H9 (cell line): ENCODE results near the gene GCNT2. TPM values are rescaled to one million over a fixed set of nuclear protein-coding genes. Genes with fewer than 3 reads are reported as not detected.
A peak's percentile ranks its signal among the peaks of the same experiment; 100 is the strongest.

Source experiments
- DNase-seq: peaks from one replicate; pipeline ENCODE4 v3.0.0-alpha.2; 2017
- H2AFZ ChIP-seq: one replicate; pipeline ENCODE4 v1.6.1; 2013; ENCODE audit warnings: mild to moderate bottlenecking, low read length, control low read depth, moderate library complexity
- H2AK5ac ChIP-seq: 2 replicates; pipeline ENCODE4 v1.6.1; 2013; ENCODE audit warnings: low read length, control low read depth, mixed read lengths; ENCODE audit not compliant: insufficient read length
- H2BK120ac ChIP-seq: one replicate; pipeline ENCODE4 v1.6.1; 2013; ENCODE audit warnings: low read depth, mild to moderate bottlenecking, low read length, control low read depth, inconsistent platforms; ENCODE audit not compliant: poor library complexity, severe bottlenecking
- H2BK12ac ChIP-seq: 2 replicates; pipeline ENCODE4 v1.6.1; 2013; ENCODE audit warnings: low read length, control low read depth, mixed read lengths, low read depth; ENCODE audit not compliant: insufficient read length
- H2BK15ac ChIP-seq: 2 replicates; pipeline ENCODE4 v1.6.1; 2013; ENCODE audit warnings: low read depth, low read length, control low read depth
- H2BK20ac ChIP-seq: one replicate; pipeline ENCODE4 v1.6.1; 2013; ENCODE audit warnings: low read depth, mild to moderate bottlenecking, low read length, control low read depth, inconsistent platforms; ENCODE audit not compliant: poor library complexity, severe bottlenecking
- H2BK5ac ChIP-seq: 2 replicates; pipeline ENCODE4 v1.6.1; 2013; ENCODE audit warnings: low read length, control low read depth, mixed read lengths; ENCODE audit not compliant: insufficient read length
- H3K14ac ChIP-seq: 2 replicates; pipeline ENCODE4 v1.6.1; 2013; ENCODE audit warnings: low read length, control low read depth; ENCODE audit not compliant: insufficient read depth
- H3K18ac ChIP-seq: 2 replicates; pipeline ENCODE4 v1.6.1; 2013; ENCODE audit warnings: low read depth, mild to moderate bottlenecking, mixed read lengths, low read length, control low read depth; ENCODE audit not compliant: insufficient read length
- H3K23ac ChIP-seq: 2 replicates; pipeline ENCODE4 v1.6.1; 2013; ENCODE audit warnings: low read length, control low read depth, mixed read lengths, low read depth; ENCODE audit not compliant: insufficient read length
- H3K23me2 ChIP-seq: 2 replicates; pipeline ENCODE4 v1.6.1; 2013; ENCODE audit warnings: low read depth, mild to moderate bottlenecking, mixed read lengths, low read length, control low read depth; ENCODE audit not compliant: insufficient read length, poor library complexity, severe bottlenecking
- H3K27ac ChIP-seq: 2 replicates; pipeline ENCODE4 v1.5.1; 2013; ENCODE audit warnings: low read length, control low read depth, mixed read lengths, low read depth; ENCODE audit not compliant: insufficient read length
- H3K27me3 ChIP-seq: 2 replicates; pipeline ENCODE4 v1.6.1; 2013; ENCODE audit warnings: low read length, control low read depth, inconsistent platforms; ENCODE audit not compliant: insufficient read depth
- H3K4ac ChIP-seq: 2 replicates; pipeline ENCODE4 v1.6.1; 2013; ENCODE audit warnings: low read depth, mild to moderate bottlenecking, control low read depth, inconsistent platforms, low read length, moderate library complexity
- H3K4me1 ChIP-seq: 2 replicates; pipeline ENCODE4 v1.6.1; 2013; ENCODE audit warnings: low read length, control low read depth, inconsistent platforms; ENCODE audit not compliant: insufficient read depth
- H3K4me2 ChIP-seq: 2 replicates; pipeline ENCODE4 v1.6.1; 2013; ENCODE audit warnings: low read length, control low read depth, mixed read lengths; ENCODE audit not compliant: insufficient read length, insufficient read depth
- H3K56ac ChIP-seq: 2 replicates; pipeline ENCODE4 v1.6.1; 2013; ENCODE audit warnings: low read depth, mild to moderate bottlenecking, mixed read lengths, low read length, control low read depth; ENCODE audit not compliant: insufficient read length
- H3K79me1 ChIP-seq: 2 replicates; pipeline ENCODE4 v1.6.1; 2013; ENCODE audit warnings: low read depth, mild to moderate bottlenecking, moderate library complexity, low read length, control low read depth, inconsistent platforms; ENCODE audit not compliant: insufficient read depth, poor library complexity, severe bottlenecking
- H3K79me2 ChIP-seq: 2 replicates; pipeline ENCODE4 v1.6.1; 2013; ENCODE audit warnings: low read length, control low read depth, inconsistent platforms; ENCODE audit not compliant: insufficient read depth
- H3K9ac ChIP-seq: 2 replicates; pipeline ENCODE4 v1.6.1; 2013; ENCODE audit warnings: low read length, control low read depth, mixed read lengths; ENCODE audit not compliant: insufficient read length; ENCODE audit errors: extremely low read depth
- H3K9me3 ChIP-seq: one replicate; pipeline ENCODE4 v1.6.1; 2013; ENCODE audit warnings: low read depth, low read length, inconsistent platforms; ENCODE audit not compliant: control insufficient read depth
- H3T11ph ChIP-seq: one replicate; pipeline ENCODE4 v1.6.1; 2013; ENCODE audit warnings: mild to moderate bottlenecking, low read length, control low read depth, inconsistent platforms
- H4K20me1 ChIP-seq: one replicate; pipeline ENCODE4 v1.6.1; 2013; ENCODE audit not compliant: control insufficient read depth, insufficient read length, insufficient read depth
- H4K5ac ChIP-seq: 2 replicates; pipeline ENCODE4 v1.6.1; 2013; ENCODE audit warnings: low read depth, mild to moderate bottlenecking, mixed read lengths, low read length, control low read depth; ENCODE audit not compliant: insufficient read length
- H4K8ac ChIP-seq: replicated peaks from 2 replicates; pipeline ENCODE4 v1.6.1; 2013; ENCODE audit warnings: low read length, control low read depth, mixed read lengths, low read depth; ENCODE audit not compliant: insufficient read length
- H4K91ac ChIP-seq: 2 replicates; pipeline ENCODE4 v1.6.1; 2013; ENCODE audit warnings: low read depth, mild to moderate bottlenecking, moderate library complexity, mixed read lengths, low read length, control low read depth; ENCODE audit not compliant: insufficient read length
- H3K27ac Mint-ChIP-seq, 3 experiments: 2 replicates in 2 of 3; 3 replicates in 1 of 3; pipeline ENCODE4 v1.8.0; 2020 to 2021; ENCODE audit warnings: mixed read lengths in 3 of 3, mild to moderate bottlenecking in 1 of 3, moderate library complexity in 1 of 3
- H3K27me3 Mint-ChIP-seq: 2 replicates; pipeline ENCODE4 v1.8.0; 2021; ENCODE audit warnings: low read depth, mild to moderate bottlenecking, moderate library complexity, mixed read lengths
- H3K36me3 Mint-ChIP-seq, 3 experiments: 2 replicates in 2 of 3; 3 replicates in 1 of 3; pipeline ENCODE4 v1.8.0; 2020 to 2021; ENCODE audit warnings: low read depth in 3 of 3, mixed read lengths in 3 of 3; ENCODE audit not compliant: insufficient read depth in 1 of 3
- H3K4me1 Mint-ChIP-seq, 2 experiments: 2 replicates each; pipeline ENCODE4 v1.8.0; 2020; ENCODE audit warnings: mixed read lengths in 2 of 2
- H3K4me3 Mint-ChIP-seq, 2 experiments: 2 replicates in 1 of 2; 3 replicates in 1 of 2; pipeline ENCODE4 v1.8.0; 2020 to 2021; ENCODE audit warnings: mild to moderate bottlenecking in 2 of 2, mixed read lengths in 2 of 2, moderate library complexity in 1 of 2
- H3K9me3 Mint-ChIP-seq, 2 experiments: 2 replicates in 1 of 2; 3 replicates in 1 of 2; pipeline ENCODE4 v1.8.0; 2020; ENCODE audit warnings: mild to moderate bottlenecking in 2 of 2, mixed read lengths in 2 of 2, moderate library complexity in 1 of 2
- WGBS: extraction: QIAGEN DNeasy Blood & Tissue Kit; methylation state at CpG from one replicate; pipeline ENCODE4 v1.1.7; 2013; ENCODE audit warnings: missing lambda C conversion rate, low lambda C conversion rate, mixed read lengths; ENCODE audit not compliant: insufficient read length; ENCODE audit errors: extremely low coverage; 5-methylcytosine and 5-hydroxymethylcytosine counted together
- total RNA-seq: library from RNA; stranded (reverse); gene quantifications from 2 replicates; pipeline ENCODE4 v1.2.1, GENCODE V29; 2021
- TF ChIP-seq, protein P1 (sequence below): fragments of 200-600 bp; sonication (generic); conservative IDR thresholded peaks from 3 replicates; pipeline ENCODE4 v1.8.0; 2021; ENCODE audit warnings: antibody characterized with exemption, mild to moderate bottlenecking

Gene GCNT2
- total RNA-seq, 1 experiment from 2014 or later: 41.7 TPM

DNA sequence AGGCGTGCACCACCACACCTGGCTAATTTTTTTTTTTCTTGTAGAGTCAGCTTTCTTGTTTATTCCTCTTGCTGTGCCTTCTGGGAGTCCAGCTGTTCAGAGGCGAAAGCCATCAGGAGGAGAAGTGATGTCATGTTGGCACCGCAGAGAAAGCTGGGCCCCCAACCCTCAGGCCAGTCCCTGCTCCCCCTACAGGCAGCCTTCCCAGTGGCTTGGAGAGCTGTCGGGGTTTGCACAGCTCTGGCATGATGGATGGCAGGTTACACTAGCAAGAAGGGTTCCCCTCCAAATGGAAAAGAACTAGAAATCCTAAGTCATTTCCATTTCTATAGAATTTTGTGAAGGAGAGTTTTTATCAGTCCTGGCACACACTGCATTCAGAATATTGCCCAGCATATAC lies 100.7 kb downstream of the GCNT2 start:
- Histone ChIP-seq H4K91ac (no peak overlapping the region), H3K27ac (no peak overlapping the region), H3K14ac (no peak overlapping the region), H3K4me1 (no peaks in the 10 kb centered on the region), H3K79me1 (peaks cover 7% of the 10 kb centered on the region), H3K56ac (no peak overlapping the region), H3K4ac (no peak overlapping the region), H2AFZ (no peak overlapping the region), H2BK5ac (no peak overlapping the region), H3K27me3 (no peaks in the 10 kb centered on the region), H3K4me2 (no peak overlapping the region), H3K23ac (no peak overlapping the region), H4K5ac (no peak overlapping the region), H3K18ac (no peak overlapping the region), H3K9me3 (no peaks in the 10 kb centered on the region), H2BK15ac (no peak overlapping the region), H3K79me2 (peaks cover 2% of the 10 kb centered on the region; the same call in 1 of the 2 replicates), H4K20me1 (no peaks in the 10 kb centered on the region), H2AK5ac (no peak overlapping the region), H3K9ac (no peak overlapping the region), H4K8ac (no peak overlapping the region), H2BK12ac (no peak overlapping the region), H3T11ph (no peak overlapping the region), H2BK20ac (no peak overlapping the region), H3K23me2 (no peaks in the 10 kb centered on the region), H2BK120ac (no peak overlapping the region)
- Mint-ChIP-seq H3K36me3 (peaks cover 37 to 73% (median 68%) of the 10 kb centered on the region in 3 experiments), H3K27ac (no peak overlapping the region), H3K4me3 (no peak overlapping the region), H3K27me3 (no peaks in the 10 kb centered on the region), H3K4me1 (peaks cover 2% of the 10 kb centered on the region in 2 experiments), H3K9me3 (no peaks in the 10 kb centered on the region; a peak in 1 of 5 replicates)
- no CpG with 5 or more reads among the region's 4 CpGs for WGBS
- TF ChIP-seq, protein P1, sequence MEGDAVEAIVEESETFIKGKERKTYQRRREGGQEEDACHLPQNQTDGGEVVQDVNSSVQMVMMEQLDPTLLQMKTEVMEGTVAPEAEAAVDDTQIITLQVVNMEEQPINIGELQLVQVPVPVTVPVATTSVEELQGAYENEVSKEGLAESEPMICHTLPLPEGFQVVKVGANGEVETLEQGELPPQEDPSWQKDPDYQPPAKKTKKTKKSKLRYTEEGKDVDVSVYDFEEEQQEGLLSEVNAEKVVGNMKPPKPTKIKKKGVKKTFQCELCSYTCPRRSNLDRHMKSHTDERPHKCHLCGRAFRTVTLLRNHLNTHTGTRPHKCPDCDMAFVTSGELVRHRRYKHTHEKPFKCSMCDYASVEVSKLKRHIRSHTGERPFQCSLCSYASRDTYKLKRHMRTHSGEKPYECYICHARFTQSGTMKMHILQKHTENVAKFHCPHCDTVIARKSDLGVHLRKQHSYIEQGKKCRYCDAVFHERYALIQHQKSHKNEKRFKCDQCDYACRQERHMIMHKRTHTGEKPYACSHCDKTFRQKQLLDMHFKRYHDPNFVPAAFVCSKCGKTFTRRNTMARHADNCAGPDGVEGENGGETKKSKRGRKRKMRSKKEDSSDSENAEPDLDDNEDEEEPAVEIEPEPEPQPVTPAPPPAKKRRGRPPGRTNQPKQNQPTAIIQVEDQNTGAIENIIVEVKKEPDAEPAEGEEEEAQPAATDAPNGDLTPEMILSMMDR: peak; percentile 54; the same call in 2 of the 3 replicates
- peak; percentile 43 for DNase-seq
